ENCODE results near the gene HEY2.

Gene HEY2

DNA sequence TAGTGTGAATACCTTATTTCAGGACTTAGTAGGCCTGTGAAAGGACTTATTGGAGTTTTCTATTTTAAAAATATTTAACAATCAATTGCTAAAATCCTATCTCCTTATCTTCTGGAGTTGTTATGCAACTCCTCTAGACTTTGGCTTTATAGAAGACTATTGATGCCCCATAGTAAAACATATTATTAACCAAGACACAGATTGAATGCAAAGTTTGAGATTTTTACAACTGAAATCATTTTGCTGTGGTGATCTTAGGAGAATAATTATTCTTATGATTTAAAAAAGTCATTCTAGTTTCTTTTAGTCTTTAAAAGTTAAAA, 4.5 kb downstream of the HEY2 start:
- peaks cover 8% of the 10 kb centered on the region for H3K4me1 ChIP-seq (ENCODE audit: control insufficient read depth, insufficient read depth, low read length)
- no peak overlapping the region for H3K27ac ChIP-seq (ENCODE audit: extremely low read depth, low read depth, low read length)
- H3K4me3 ChIP-seq (ENCODE audit: low read depth, low read length) = no peak overlapping the region
- POLR2A ChIA-PET = no interaction called here
- CTCF ChIA-PET = interaction anchor here (0.6 to 2.5 kb wide), 21 partner anchors 10 to 751 kb away, joined by 3 to 52 read pairs (median 3); no protein-coding TSS in a partner anchor
- no peaks in the 10 kb centered on the region for H3K9me3 ChIP-seq (ENCODE audit: control insufficient read depth, insufficient read depth, low read depth, low read length)
- TF ChIP-seq ZNF654 (tag by site-specific recombination; IDR thresholded peaks at IDR 0.05; ENCODE audit: low read depth) (no peak), ZNF184 (tag by site-specific recombination; IDR thresholded peaks at IDR 0.05) (no peak), ZFHX2 (tag by site-specific recombination; conservative IDR thresholded peaks at IDR 0.05) (no peak), TSHZ1 (tag by site-specific recombination; IDR thresholded peaks at IDR 0.05; ENCODE audit: borderline replicate concordance) (no peak), ZBTB8A (tag by site-specific recombination; IDR thresholded peaks at IDR 0.05) (no peak), YY2 (tag by site-specific recombination; IDR thresholded peaks at IDR 0.05) (no peak), ZBTB26 (tag by site-specific recombination; optimal IDR thresholded peaks at IDR 0.05) (no peak), WT1 (tag by site-specific recombination; IDR thresholded peaks at IDR 0.05) (no peak), ZNF521 (tag by site-specific recombination; IDR thresholded peaks at IDR 0.05) (no peak), OSR2 (tag by site-specific recombination; IDR thresholded peaks at IDR 0.05) (no peak)
- H3K36me3 ChIP-seq (ENCODE audit: control insufficient read depth in 2 of 2, insufficient read depth in 1 of 2, low read length in 2 of 2) = peaks cover 11 to 60% of the 10 kb centered on the region in 2 experiments; a peak in 1 of 3 replicates

DNA sequence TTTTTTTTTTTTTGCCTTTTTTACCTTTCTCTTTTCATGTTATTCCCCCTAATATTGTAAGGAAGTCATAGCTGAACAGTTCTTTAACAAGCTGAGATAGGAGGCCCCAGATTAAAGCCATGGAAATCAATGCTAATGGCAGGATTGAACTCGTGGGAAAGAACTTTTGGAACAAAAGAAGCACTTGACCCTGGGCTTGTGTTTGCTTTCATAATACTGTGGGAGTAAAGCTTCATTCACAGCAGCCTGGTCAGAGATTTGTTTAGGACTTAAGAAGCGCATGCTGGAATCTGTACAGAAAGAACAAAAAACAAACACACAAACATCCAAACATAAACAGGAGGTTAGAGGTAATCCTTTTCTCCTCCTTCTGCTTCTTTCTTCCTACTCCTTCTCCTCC, 5.1 kb downstream of the HEY2 start:
- H3K36me3 ChIP-seq (ENCODE audit: control insufficient read depth in 2 of 2, insufficient read depth in 1 of 2, low read length in 2 of 2) = peaks cover 12 to 67% of the 10 kb centered on the region in 2 experiments; a peak in 1 of 3 replicates
- no peak overlapping the region for H3K4me3 ChIP-seq (ENCODE audit: low read depth, low read length)
- no peak overlapping the region for H3K27ac ChIP-seq (ENCODE audit: extremely low read depth, low read depth, low read length)
- no peak for TF ChIP-seq ZNF426 (tag by site-specific recombination; IDR thresholded peaks at IDR 0.05)
- TF ChIP-seq EGR2 (tag by site-specific recombination; IDR thresholded peaks at IDR 0.05; ENCODE audit: low read depth) = no peak
- 0 out of 2 replicates have a peak, but pooled peaks have one; percentile 14 for TF ChIP-seq GFI1B (tag by site-specific recombination; IDR thresholded peaks at IDR 0.05)
- ChIA-PET POLR2A (interaction anchor here (0.6 to 1.1 kb wide), 2 partner anchors 30 to 36 kb away, joined by 3 to 4 read pairs; partner anchors contain the start of gene NCOA7), CTCF (interaction anchor here (0.7 to 2.5 kb wide), 12 partner anchors 10 to 442 kb away, joined by 3 to 52 read pairs (median 3); partner anchors contain the start of gene HINT3)
- H3K9me3 ChIP-seq (ENCODE audit: control insufficient read depth, insufficient read depth, low read depth, low read length) = no peaks in the 10 kb centered on the region
- peaks cover 8% of the 10 kb centered on the region for H3K4me1 ChIP-seq (ENCODE audit: control insufficient read depth, insufficient read depth, low read length)

DNA sequence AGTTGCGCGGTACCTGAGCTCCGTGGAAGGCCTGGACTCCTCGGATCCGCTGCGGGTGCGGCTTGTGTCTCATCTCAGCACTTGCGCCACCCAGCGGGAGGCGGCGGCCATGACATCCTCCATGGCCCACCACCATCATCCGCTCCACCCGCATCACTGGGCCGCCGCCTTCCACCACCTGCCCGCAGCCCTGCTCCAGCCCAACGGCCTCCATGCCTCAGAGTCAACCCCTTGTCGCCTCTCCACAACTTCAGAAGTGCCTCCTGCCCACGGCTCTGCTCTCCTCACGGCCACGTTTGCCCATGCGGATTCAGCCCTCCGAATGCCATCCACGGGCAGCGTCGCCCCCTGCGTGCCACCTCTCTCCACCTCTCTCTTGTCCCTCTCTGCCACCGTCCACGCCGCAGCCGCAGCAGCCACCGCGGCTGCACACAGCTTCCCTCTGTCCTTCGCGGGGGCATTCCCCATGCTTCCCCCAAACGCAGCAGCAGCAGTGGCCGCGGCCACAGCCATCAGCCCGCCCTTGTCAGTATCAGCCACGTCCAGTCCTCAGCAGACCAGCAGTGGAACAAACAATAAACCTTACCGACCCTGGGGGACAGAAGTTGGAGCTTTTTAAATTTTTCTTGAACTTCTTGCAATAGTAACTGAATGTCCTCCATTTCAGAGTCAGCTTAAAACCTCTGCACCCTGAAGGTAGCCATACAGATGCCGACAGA, 9.9 kb downstream of the HEY2 start:
- no peaks in the 10 kb centered on the region for H3K9me3 ChIP-seq (ENCODE audit: control insufficient read depth, insufficient read depth, low read depth, low read length)
- peaks cover 18 to 68% of the 10 kb centered on the region in 2 experiments; a peak in 2 of 3 replicates for H3K36me3 ChIP-seq (ENCODE audit: control insufficient read depth in 2 of 2, insufficient read depth in 1 of 2, low read length in 2 of 2)

More for the DNA sequence above, 9.9 kb downstream of the HEY2 start:
- ChIA-PET CTCF (interaction anchor here (0.6 to 15.3 kb wide), 5 partner anchors 35 to 1417 kb away, joined by 3 to 201 read pairs (median 3); partner anchors contain the start of gene HINT3), POLR2A (interaction anchor here (1.0 kb wide), 1 partner anchor 10 kb away, joined by 3 read pairs; the partner anchor contains the start of gene HEY2)
- Histone ChIP-seq H3K4me1 (ENCODE audit: control insufficient read depth, insufficient read depth, low read length) (no peaks in the 10 kb centered on the region), H3K27ac (ENCODE audit: extremely low read depth, low read depth, low read length) (no peak overlapping the region), H3K4me3 (ENCODE audit: low read depth, low read length) (no peak overlapping the region)
- TF ChIP-seq ZNF600 (tag by site-specific recombination; IDR thresholded peaks at IDR 0.05) = no peak
- no peak for TF ChIP-seq AEBP2 (tag by site-specific recombination; IDR thresholded peaks at IDR 0.05; ENCODE audit: borderline replicate concordance)
- TF ChIP-seq ZNF791 (tag by site-specific recombination; IDR thresholded peaks at IDR 0.05) = no peak
- no peak for TF ChIP-seq ZNF19 (tag by site-specific recombination; IDR thresholded peaks at IDR 0.05; ENCODE audit: low read depth)
- TF ChIP-seq KLF8 (tag by site-specific recombination; IDR thresholded peaks at IDR 0.05) = no peak
- no peak for TF ChIP-seq ZNF549 (tag by site-specific recombination; IDR thresholded peaks at IDR 0.05)
- no peak for TF ChIP-seq ZBTB26 (tag by site-specific recombination; optimal IDR thresholded peaks at IDR 0.05)
- no peak for TF ChIP-seq ZNF394 (tag by site-specific recombination; IDR thresholded peaks at IDR 0.05; ENCODE audit: borderline replicate concordance)
- no peak for TF ChIP-seq ZNF140 (tag by site-specific recombination; IDR thresholded peaks at IDR 0.05)

All from HEK293 (cell line).